ENCODE measurements around the gene PABPC3.

Gene PABPC3

GRCh38 chr13:25112695-25113255, 16.8 kb downstream of the PABPC3 start:
- DNase-seq: no peak

- DNase-seq: peak; percentile 45
Measured at GRCh38 chr13:25114220-25114619, 18.3 kb downstream of the PABPC3 start.

GRCh38 chr13:25116044-25116443, 20.1 kb downstream of the PABPC3 start:
- DNase-seq: no peak

- DNase-seq: no peak
Measured at GRCh38 chr13:25117312-25117711, 21.4 kb downstream of the PABPC3 start.

- DNase-seq: no peak
Measured at GRCh38 chr13:25118378-25118905, 22.5 kb downstream of the PABPC3 start.

GRCh38 chr13:25130944-25131343, 35.0 kb downstream of the PABPC3 start:
- DNase-seq: no peak

- DNase-seq: no peak
Measured at GRCh38 chr13:25131881-25132420, 36.0 kb downstream of the PABPC3 start.

GRCh38 chr13:25132751-25133390, 36.9 kb downstream of the PABPC3 start:
- no peak for DNase-seq

- DNase-seq: no peak
Measured at GRCh38 chr13:25135896-25136295, 40.0 kb downstream of the PABPC3 start.

- DNase-seq: no peak
Measured at GRCh38 chr13:25136880-25137787, 41.2 kb downstream of the PABPC3 start.

- no peak for DNase-seq
Measured at GRCh38 chr13:25137788-25138115, 41.8 kb downstream of the PABPC3 start.

GRCh38 chr13:25141042-25141441, 45.1 kb downstream of the PABPC3 start:
- DNase-seq: no peak

- no peak for DNase-seq
Measured at GRCh38 chr13:25143706-25144105, 47.8 kb downstream of the PABPC3 start.

GRCh38 chr13:25147638-25148401, 51.9 kb downstream of the PABPC3 start:
- DNase-seq: no peak

GRCh38 chr13:25148402-25148771, 52.5 kb downstream of the PABPC3 start:
- DNase-seq: no peak
